ENCODE results near the gene CNOT4.

The CNOT4 gene

GRCh38 chr7:135509839-135510591 is at the start of gene CNOT4:
Gene CNOT4 (minus strand): TSS chr7:135510102. CDS start chr7:135438331, 71,771 bp downstream.
- peak; percentile 96 for DNase-seq

GRCh38 chr7:135558881-135559280 is 49.0 kb upstream of the CNOT4 start:
- DNase-seq = no peak

- DNase-seq = peak; percentile 75
These were observed 48.5 kb upstream of the CNOT4 start for GRCh38 chr7:135558337-135558767.

GRCh38 chr7:135557455-135558336 is 47.8 kb upstream of the CNOT4 start, which contains the start of gene NUP205:
Gene NUP205 (plus strand): TSS chr7:135557917. CDS start chr7:135557945, 28 bp downstream.
- peak; percentile 75 for DNase-seq

GRCh38 chr7:135553346-135553745 is 43.4 kb upstream of the CNOT4 start:
- DNase-seq = no peak

- no peak for DNase-seq
These were observed 42.2 kb upstream of the CNOT4 start for GRCh38 chr7:135552148-135552547.

- DNase-seq = no peak
These were observed 40.3 kb upstream of the CNOT4 start for GRCh38 chr7:135550196-135550595.

GRCh38 chr7:135541029-135541428 is 31.1 kb upstream of the CNOT4 start:
- no peak for DNase-seq

- DNase-seq = no peak
These were observed 29.7 kb upstream of the CNOT4 start for GRCh38 chr7:135539629-135540028.

- no peak for DNase-seq
These were observed 28.5 kb upstream of the CNOT4 start for GRCh38 chr7:135538376-135538775.

GRCh38 chr7:135537905-135538304 is 28.0 kb upstream of the CNOT4 start:
- no peak for DNase-seq

- DNase-seq = no peak
These were observed 27.6 kb upstream of the CNOT4 start for GRCh38 chr7:135537453-135537852.

- no peak for DNase-seq
These were observed 26.2 kb upstream of the CNOT4 start for GRCh38 chr7:135536150-135536549.

- DNase-seq = no peak
These were observed 17.1 kb upstream of the CNOT4 start for GRCh38 chr7:135527025-135527424.

- DNase-seq = no peak
These were observed 15.5 kb upstream of the CNOT4 start for GRCh38 chr7:135525426-135525825.

GRCh38 chr7:135523146-135523545 is 13.2 kb upstream of the CNOT4 start:
- no peak for DNase-seq

GRCh38 chr7:135522509-135522908 is 12.6 kb upstream of the CNOT4 start:
- no peak for DNase-seq

- no peak for DNase-seq
These were observed 10.0 kb upstream of the CNOT4 start for GRCh38 chr7:135519871-135520270.

- DNase-seq = no peak
These were observed 9.4 kb upstream of the CNOT4 start for GRCh38 chr7:135519233-135519688.

GRCh38 chr7:135518748-135519147 is 8.8 kb upstream of the CNOT4 start:
- no peak for DNase-seq

- no peak for DNase-seq
These were observed 7.2 kb upstream of the CNOT4 start for GRCh38 chr7:135517060-135517459.

GRCh38 chr7:135514856-135515255 is 5.0 kb upstream of the CNOT4 start:
- no peak for DNase-seq

GRCh38 chr7:135512135-135512887 is 2.4 kb upstream of the CNOT4 start:
- peak; percentile 29 for DNase-seq

All from stimulated activated CD4-positive, alpha-beta T cell treated with anti-CD3 and anti-CD28 coated beads, Interleukin-4, amount 100 ng/mL, for 24 hours (primary cell).